ENCODE data around the gene TCEAL1.

TCEAL1 gene

DNA sequence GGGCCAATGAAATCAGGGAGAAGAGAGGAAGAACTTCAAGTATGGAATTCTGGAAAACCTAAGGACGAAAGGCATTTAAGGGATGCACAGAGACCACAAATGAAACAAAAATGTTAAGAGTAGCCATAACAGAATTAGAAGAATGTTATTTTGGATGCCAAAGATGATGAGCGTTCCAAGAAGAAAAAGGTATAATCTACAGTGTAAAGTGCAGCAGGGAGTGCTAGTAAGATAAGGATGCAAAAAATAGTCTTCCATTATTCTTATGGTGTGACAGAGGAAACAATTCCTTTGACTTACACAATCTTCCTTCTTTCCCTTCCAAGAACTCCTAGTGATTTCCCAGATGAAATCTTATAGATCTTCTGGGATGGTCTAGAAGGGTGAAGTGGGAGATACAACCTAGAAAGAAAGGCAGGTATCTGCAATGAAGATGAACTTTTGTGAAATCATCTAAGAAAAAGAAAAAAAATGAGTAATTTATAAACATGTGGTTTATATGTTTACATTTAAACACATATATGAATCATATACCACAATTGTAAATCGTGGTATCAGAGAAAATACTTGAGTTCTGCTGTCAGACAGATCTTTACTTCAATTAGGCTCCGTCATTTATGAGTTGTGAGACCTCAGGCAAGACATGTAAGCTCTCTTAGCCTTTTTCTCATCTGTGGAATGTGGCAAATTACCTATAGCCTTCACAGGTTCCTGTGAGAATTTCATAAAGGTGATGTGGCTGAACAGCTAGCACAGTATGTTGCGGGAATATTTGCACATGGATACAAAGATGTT lies 49.6 kb downstream of the TCEAL1 start:
- no peak for DNase-seq (ENCODE audit: extremely low read depth in 1 of 2, low read depth in 1 of 2)

Measured in stimulated activated CD8-positive, alpha-beta memory T cell treated with anti-CD3 and anti-CD28 coated beads, Interleukin-7, amount 100 ng/mL, for 48 hours (primary cell).